Tibial artery (tissue), 4 donors: ENCODE measurements around the gene LCAT.

Experiments used
- DNase-seq, 2 donors: peaks; one replicate each; pipeline ENCODE4 v3.0.0-alpha.2; 2019
- H3K27ac ChIP-seq, 2 donors: fragments of 200-600 bp; sonication (generic) in 1 of 2; 1 replicate in 1 of 2; 2 replicates in 1 of 2; pipeline ENCODE4 v1.5.1; 2018 to 2019; ENCODE audit warnings: mild to moderate bottlenecking in 1 of 2
- H3K27me3 ChIP-seq, 2 donors: fragments of 200-600 bp; sonication (generic) in 1 of 2; one replicate each; pipeline versions ENCODE4 v1.5.1 to v1.6.0; 2016 to 2019
- H3K36me3 ChIP-seq, 3 donors: fragments of 200-600 bp; sonication (generic) in 2 of 3; one replicate each; pipeline ENCODE4 v1.5.1; 2016 to 2019; ENCODE audit warnings: mild to moderate bottlenecking in 2 of 3
- H3K4me1 ChIP-seq, 4 donors: fragments of 200-600 bp; sonication (generic) in 2 of 4; 1 replicate in 3 of 4; 2 replicates in 1 of 4; pipeline ENCODE4 v1.5.1; 2016 to 2019
- H3K4me3 ChIP-seq, 2 donors: fragments of 200-600 bp; sonication (generic) in 1 of 2; 1 replicate in 1 of 2; 2 replicates in 1 of 2; pipeline ENCODE4 v1.5.1; 2018 to 2019; ENCODE audit warnings: mild to moderate bottlenecking in 2 of 2
- H3K9me3 ChIP-seq, 3 donors: fragments of 200-600 bp; sonication (generic) in 1 of 3; one replicate each; pipeline ENCODE4 v1.5.1; 2016 to 2019
- CTCF ChIP-seq, 2 experiments: fragments of 200-600 bp in 1 of 2; fragments of 450-650 bp in 1 of 2; IDR thresholded peaks; one replicate each; pipeline ENCODE4 v1.5.1; 2017 to 2019; ENCODE audit warnings: antibody characterized with exemption in 2 of 2, mild to moderate bottlenecking in 1 of 2, moderate library complexity in 1 of 2
- intact Hi-C: fragments of 100-400 bp; cut with DNase I; formaldehyde crosslinking; loops from one replicate; pipeline ENCODE4 v1.15.0; 2023; ENCODE audit warnings: low total_unique reads

The LCAT gene

GRCh38 chr16:67966549-67967182 lies 22.7 kb upstream of the LCAT start:
- no peaks in the 10 kb centered on the region for H3K27me3 ChIP-seq
- peak overlapping the region; percentile 93 to 98 for H3K4me3 ChIP-seq
- TF ChIP-seq CTCF (IDR thresholded peaks at IDR 0.05): no peak
- intact Hi-C loops: no loop called here
- peaks cover 0 to 62% (median 54%) of the 10 kb centered on the region in 4 donors for H3K4me1 ChIP-seq
- no peaks in the 10 kb centered on the region for H3K9me3 ChIP-seq
- peaks cover 12 to 21% (median 17%) of the 10 kb centered on the region in 3 donors for H3K36me3 ChIP-seq
- H3K27ac ChIP-seq: peak overlapping the region; percentile 95 to 96
- DNase-seq: peak in 1 of 2 donors; percentile 87

GRCh38 chr16:67965668-67966548 lies 22.0 kb upstream of the LCAT start:
- no peak for TF ChIP-seq CTCF (IDR thresholded peaks at IDR 0.05)
- Histone ChIP-seq H3K4me3 (peak overlapping the region; percentile 93 to 98), H3K27ac (peak overlapping the region; percentile 95 to 96), H3K4me1 (peaks cover 0 to 68% (median 60%) of the 10 kb centered on the region in 4 donors), H3K36me3 (peaks cover 20 to 28% (median 25%) of the 10 kb centered on the region in 3 donors), H3K27me3 (no peaks in the 10 kb centered on the region), H3K9me3 (no peaks in the 10 kb centered on the region)
- DNase-seq: no peak
- intact Hi-C loops: no loop called here

- intact Hi-C loops: no loop called here
- Histone ChIP-seq H3K27ac (peak overlapping the region; percentile 34 to 95), H3K9me3 (no peaks in the 10 kb centered on the region), H3K36me3 (peaks cover 33 to 41% (median 38%) of the 10 kb centered on the region in 3 donors), H3K4me1 (peaks cover 0 to 80% (median 71%) of the 10 kb centered on the region in 4 donors), H3K27me3 (no peaks in the 10 kb centered on the region), H3K4me3 (no peak overlapping the region)
- DNase-seq: no peak
- TF ChIP-seq CTCF (IDR thresholded peaks at IDR 0.05): no peak
Measured at GRCh38 chr16:67964477-67965131, 20.7 kb upstream of the LCAT start.

DNA sequence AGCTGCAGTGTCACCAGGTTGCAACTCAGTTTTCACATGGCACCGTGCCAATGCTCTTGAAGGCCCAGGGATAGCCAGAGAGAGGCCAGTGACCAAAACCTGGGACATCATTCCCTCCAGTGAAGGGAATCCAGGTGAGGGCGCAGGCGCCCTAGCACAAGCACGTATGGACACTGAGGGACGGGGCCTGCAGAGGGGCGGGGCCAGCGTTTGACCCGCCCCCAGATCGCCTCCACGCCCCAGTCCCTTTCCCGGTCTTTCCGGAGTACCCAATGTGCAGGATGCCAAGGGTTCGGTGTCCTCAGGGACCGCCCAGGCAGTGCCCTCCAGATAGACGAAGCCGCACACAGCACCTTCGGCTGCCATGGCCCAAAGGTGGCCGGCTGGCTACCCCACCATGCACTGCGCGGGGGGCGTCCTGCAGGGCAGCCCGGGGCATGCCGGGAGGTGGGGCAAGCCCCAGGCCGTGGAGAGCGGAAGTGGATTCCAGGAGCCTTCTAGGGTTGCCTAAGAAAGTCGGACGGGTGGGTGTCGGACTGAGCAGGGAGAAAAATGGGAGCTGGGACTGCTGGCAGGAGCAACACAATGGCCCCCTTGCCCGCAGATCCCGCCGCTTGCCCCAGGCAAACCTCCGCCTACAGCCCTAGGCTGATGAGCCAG lies 19.9 kb upstream of the LCAT start:
- intact Hi-C loops: no loop called here
- Histone ChIP-seq H3K9me3 (no peaks in the 10 kb centered on the region), H3K27ac (peak overlapping the region; percentile 34 to 42), H3K27me3 (no peaks in the 10 kb centered on the region), H3K4me1 (peaks cover 0 to 85% (median 71%) of the 10 kb centered on the region in 4 donors), H3K4me3 (no peak overlapping the region), H3K36me3 (peaks cover 35 to 49% (median 46%) of the 10 kb centered on the region in 3 donors)
- no peak for DNase-seq
- TF ChIP-seq CTCF (IDR thresholded peaks at IDR 0.05): no peak

- Histone ChIP-seq H3K36me3 (peaks cover 35 to 55% (median 51%) of the 10 kb centered on the region in 3 donors), H3K9me3 (no peaks in the 10 kb centered on the region), H3K27me3 (no peaks in the 10 kb centered on the region), H3K4me1 (peaks cover 0 to 85% (median 71%) of the 10 kb centered on the region in 4 donors), H3K27ac (peak overlapping the region; percentile 34 to 42), H3K4me3 (no peak overlapping the region)
- TF ChIP-seq CTCF (IDR thresholded peaks at IDR 0.05): no peak
- no peak for DNase-seq
- intact Hi-C loops: no loop called here
Measured at GRCh38 chr16:67963292-67963661, 19.4 kb upstream of the LCAT start.
